Subcutaneous adipose tissue (tissue), 4 donors: Measurements from ENCODE around the gene ARMS2. TPM values are rescaled to one million over a fixed set of nuclear protein-coding genes. Genes with fewer than 3 reads are reported as not detected.

Experiments used
- CTCF ChIP-seq: fragments of 450-650 bp; IDR thresholded peaks from one replicate; pipeline ENCODE4 v1.5.1; 2016; ENCODE audit warnings: low read depth, mild to moderate bottlenecking, control low read depth, antibody characterized with exemption, moderate library complexity
- total RNA-seq, 4 donors: library from RNA; depleted of rRNA; stranded (reverse); fragments of >200 nt; gene quantifications; one replicate each; pipeline ENCODE4 v1.1.0, GENCODE V29; 2016

ARMS2 gene
- total RNA-seq, 4 donors from 2014 or later, result not detected

GRCh38 chr10:122474131-122474818, 19.8 kb downstream of the ARMS2 start:
- no peak for TF ChIP-seq CTCF

GRCh38 chr10:122475100-122475499, 20.6 kb downstream of the ARMS2 start:
- TF ChIP-seq CTCF, result no peak

GRCh38 chr10:122475591-122476332, 21.3 kb downstream of the ARMS2 start:
- TF ChIP-seq CTCF, result no peak

GRCh38 chr10:122476333-122476695, 21.9 kb downstream of the ARMS2 start:
- no peak for TF ChIP-seq CTCF

- TF ChIP-seq CTCF, result no peak
Measured at GRCh38 chr10:122477436-122477835, 23.0 kb downstream of the ARMS2 start.

GRCh38 chr10:122478971-122479370, 24.5 kb downstream of the ARMS2 start:
- TF ChIP-seq CTCF, result no peak

- TF ChIP-seq CTCF, result no peak
Measured at GRCh38 chr10:122480146-122480833, 25.8 kb downstream of the ARMS2 start.
